ENCODE data around the gene PITPNC1. TPM values are rescaled to one million over a fixed set of nuclear protein-coding genes. Genes with fewer than 3 reads are reported as not detected.
"Not testable (repeated sequence)": the region's sequence is repeated elsewhere in the genome, so short reads cannot be mapped to it uniquely, and the experiment has no call there.

PITPNC1 gene
- polyA plus RNA-seq, 3 donors, result 25.7 to 27.6 (median 27.3) TPM

DNA sequence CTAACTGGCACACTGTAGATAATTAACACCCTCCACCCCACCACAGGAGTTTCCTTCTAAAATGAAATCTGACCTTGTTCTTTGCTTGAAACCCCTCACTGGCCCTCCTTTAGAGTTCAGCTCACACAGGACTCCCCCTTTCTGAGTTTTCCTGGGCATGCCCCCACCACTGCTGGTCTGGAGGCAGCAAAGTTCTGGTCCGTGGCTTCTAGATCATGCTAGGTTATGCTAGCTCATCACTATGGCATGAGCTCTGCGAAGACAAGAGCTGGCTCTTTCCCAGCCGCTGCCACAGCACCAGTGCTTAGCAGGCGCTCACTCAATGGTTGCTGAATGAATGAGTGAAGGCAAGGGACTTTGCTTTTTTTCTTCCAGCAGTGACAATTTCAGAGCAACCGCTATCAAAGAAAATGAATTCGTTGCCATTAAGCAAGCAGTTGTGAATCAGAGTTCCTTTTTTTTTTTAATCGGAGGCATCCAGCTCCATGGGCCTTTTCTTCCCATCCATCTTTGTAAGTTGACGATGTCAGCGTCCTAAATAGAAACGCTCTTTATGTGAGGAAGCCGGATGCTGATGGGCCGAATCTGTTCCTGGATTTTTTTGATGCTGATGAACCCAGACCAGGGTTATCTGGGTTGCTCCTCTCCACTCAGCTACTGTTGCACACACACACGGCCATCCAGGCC is 259.9 kb downstream of the PITPNC1 start:
- no peak for DNase-seq (ENCODE audit: low read depth in 3 of 3, low spot score in 2 of 3)

DNA sequence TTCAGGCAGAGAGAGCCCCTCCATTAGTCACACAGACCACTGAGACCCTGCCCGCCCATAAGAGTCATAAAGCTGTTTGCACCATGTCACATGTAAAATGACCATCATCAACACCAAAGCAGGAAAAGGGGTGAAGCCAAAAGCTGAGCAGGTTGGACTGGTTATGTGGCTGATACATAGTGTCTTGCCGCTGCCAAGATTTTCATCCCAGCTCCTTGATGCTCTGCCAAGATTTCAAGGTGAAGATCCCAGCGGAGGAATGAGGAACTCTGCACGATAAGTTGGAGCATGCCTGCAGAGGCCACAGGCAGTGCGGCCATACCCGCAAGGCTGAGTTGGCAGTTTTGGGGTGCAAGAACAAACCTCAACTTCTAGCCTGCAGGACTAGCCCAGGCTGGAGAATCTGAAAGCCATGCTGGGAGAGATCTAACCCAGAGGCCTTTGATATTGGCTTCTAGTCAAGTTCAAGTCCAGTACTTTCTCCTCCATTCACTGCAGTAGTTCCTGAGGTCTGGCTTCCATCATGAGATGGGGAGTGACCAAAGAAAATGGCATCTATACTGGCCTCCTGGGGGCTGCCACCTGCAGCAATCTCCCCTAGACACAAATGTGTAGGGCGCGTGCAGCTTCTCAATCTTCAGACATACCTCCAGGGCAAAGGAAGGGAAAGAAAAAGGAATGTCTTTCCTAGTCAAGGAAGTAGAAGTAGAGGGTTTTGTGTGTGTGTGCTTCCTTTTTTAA is 261.0 kb downstream of the PITPNC1 start:
- DNase-seq (ENCODE audit: low read depth in 3 of 3, low spot score in 2 of 3), result no peak

DNA sequence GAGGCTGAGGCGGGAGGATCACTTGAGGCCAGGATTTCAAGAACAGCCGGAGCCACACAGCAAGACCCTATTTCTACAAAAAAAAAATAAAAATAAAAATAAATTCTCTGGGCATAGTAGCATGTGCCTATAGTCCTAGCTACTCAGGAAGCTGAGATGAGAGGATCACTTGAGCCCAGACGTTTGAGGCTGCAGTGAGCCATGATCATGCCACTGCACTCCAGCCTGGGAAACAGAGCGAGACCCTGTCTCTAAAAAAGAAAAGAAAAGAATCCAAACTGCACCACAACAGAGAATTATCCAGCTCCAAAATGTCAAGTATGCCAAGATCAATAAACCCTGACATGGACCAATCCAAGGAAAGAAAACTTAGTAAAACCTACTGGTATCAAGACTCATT is 261.8 kb downstream of the PITPNC1 start:
- DNase-seq (ENCODE audit: low read depth in 3 of 3, low spot score in 2 of 3), result no peak

DNA sequence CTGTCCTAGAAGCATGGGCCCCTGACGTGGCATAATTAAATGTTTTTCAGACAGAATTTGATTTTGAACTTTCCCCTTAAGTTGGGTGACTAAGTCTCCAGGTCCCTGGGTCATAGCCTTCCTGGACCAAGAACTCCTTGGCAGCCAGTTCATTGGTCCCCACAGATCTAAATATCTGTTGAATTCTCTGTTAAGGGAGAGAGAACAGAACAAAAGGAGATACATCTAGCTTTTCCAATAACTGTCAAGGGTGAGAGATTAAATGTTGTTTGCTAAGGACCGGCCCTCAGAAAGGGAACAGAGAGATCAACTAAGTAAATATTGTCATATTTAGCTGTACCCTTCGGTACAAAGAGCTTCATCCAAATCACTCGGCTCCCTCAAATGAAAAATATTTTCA is 262.5 kb downstream of the PITPNC1 start:
- DNase-seq (ENCODE audit: low read depth in 3 of 3, low spot score in 2 of 3), result no peak

DNA sequence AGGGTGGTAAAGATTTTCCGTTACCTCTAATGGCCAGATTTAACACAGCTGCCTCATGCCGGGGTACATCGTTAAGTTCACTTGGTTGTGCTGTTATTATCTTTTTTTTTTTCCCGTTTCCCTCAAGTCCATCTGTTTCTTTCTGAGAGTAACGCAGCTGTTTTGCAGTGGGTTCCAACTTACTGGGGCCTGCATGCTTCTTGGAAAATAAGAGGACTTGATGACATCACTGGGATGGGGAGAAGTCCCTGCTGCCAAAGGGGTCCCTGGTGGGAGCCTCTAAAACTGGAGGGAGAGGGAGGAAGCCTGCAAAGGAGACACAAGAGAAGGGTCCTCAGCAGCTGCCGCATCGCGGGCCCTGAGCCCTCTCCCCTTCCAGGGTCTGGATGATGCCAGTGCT is 262.9 kb downstream of the PITPNC1 start:
- no peak for DNase-seq (ENCODE audit: low read depth in 3 of 3, low spot score in 2 of 3)

DNA sequence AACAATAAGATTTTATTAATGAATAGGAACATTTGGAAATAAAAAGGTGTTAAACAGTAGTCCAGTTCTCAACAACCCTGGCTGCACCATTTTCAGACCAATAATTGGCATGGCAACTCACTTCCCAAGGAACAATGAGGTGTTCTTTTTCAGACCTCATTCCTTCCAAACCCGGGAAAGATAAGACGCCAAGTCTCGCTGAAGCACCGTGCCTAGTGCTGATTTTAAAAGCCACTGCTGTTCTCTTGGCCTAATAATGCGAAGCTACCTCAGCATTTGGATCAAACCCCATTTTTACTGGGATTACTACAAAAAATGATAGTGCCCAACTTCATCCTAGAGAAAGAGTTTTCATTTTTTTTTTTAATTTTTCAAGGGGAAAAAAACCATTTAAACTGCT is 265.4 kb downstream of the PITPNC1 start:
- DNase-seq (ENCODE audit: low read depth in 3 of 3, low spot score in 2 of 3), result no peak

DNA sequence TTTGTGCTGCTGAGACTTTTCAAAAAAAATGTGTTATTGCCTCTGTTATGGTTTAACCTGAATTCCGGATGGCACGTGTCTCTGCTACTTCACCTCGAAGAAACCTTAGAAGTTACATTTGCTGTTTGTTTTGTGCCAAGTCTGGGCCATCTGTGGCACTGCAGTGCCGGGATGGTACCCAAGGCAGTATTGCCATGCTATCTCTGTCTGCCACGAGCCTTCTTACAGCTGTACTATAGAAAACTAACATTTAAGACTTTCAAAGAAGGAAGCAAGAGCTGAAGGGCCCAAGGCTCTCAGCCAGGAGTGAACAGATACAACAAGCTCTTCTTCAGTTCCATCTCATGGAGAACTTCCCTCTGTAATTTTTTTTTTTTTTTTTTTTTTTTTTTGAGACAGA is 267.0 kb downstream of the PITPNC1 start:
- no peak for DNase-seq (ENCODE audit: low read depth in 3 of 3, low spot score in 2 of 3)

DNA sequence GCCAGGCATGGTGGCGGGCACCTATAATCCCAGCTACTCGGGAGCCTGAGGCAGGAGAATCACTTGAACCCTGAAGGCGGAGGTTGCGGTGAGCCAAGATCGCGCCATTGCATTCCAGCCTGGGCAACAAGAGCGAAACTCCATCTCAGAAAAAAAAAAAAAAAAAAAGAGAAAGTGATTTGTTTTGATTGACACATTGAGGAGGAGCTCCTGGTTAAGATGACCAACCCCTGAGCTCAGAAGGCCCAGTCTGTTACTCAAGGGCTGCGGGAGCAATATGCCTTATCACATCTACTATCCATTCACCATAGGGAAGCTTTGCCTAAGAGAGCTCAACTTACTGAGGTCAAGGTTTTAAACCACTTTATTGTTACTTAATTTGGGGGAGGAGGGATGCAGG is 268.1 kb downstream of the PITPNC1 start:
- not testable (repeated sequence) for DNase-seq (ENCODE audit: low read depth in 3 of 3, low spot score in 2 of 3)

DNA sequence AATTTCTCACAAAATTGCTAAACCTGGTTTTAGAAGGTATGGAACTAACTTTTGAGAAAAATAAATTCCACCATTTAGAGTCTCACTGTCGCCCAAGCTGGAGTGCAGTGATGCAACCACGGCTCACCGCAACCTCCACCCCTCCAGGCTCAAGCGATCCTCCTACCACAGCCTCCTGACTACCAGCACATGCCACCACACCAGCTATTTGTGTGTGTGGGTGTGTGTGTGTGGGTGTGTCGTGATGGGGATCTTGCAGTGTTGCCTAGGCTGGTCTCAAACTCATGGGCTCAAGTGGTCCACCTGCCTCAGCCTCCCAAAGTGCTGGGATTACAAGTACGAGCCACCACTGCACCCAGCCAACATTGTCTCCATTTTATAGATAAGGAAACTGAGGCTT is 269.4 kb downstream of the PITPNC1 start:
- DNase-seq (ENCODE audit: low read depth in 3 of 3, low spot score in 2 of 3), result no peak

DNA sequence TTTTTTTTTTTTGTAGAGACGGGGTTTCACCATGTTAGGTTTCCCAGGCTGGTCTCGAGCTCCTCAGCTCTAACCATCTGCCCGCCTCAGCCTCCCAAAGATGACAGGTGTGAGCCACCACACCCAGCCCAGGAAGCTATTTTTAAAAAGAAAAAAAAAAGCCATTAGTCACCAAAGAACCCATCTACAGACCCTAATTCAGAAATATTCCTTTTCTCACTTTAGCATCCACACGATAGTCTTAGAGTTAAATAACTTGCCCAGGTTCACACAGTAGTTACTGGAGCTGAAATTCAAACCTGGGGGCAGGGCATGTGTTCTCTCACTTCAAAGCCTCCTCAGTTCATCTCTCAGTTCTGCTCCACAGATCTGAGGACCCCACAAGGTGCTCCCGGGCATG is 270.4 kb downstream of the PITPNC1 start:
- DNase-seq (ENCODE audit: low read depth in 3 of 3, low spot score in 2 of 3), result no peak

DNA sequence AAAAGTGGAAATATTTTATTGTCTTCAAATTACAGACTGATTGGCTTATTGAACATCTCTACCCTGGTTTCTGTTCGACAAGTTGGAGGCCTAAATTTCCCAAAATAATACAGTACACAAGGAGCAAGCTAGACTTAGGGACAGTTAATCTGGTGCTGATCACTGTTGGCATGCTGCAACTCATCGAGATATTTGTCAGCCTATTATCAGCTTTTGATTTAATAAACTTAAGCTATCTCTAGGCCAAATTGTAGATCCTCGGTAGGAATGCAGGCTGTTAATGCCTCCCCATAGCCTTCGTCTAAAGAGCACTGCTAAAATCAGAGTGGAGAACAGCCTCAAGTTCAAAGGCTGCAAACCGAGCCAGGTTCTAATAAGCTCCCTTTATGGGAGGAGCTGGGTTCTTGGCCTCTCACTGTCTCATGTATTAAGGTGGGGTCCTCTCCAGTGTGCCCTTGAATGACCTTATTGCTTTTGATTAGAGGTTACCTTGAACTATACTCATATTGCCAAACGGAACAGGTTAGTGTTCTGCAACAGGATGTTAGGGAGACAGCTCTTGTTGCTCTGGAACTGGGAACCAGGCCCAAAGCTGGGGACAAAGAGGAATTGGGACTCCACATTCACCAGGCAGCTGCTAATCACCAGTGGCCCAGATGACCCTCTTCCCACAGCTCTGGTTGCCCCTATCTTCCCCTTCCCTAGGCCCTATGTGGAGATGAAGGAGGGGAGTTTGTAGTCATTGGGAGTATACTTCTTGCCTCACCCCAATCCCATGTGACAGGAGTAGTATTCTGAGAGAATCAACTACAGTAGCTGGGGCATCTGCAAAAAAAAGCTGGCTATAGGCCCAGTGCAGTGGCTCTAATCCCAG is 271.2 kb downstream of the PITPNC1 start:
- DNase-seq (ENCODE audit: low read depth in 3 of 3, low spot score in 2 of 3), result no peak

DNA sequence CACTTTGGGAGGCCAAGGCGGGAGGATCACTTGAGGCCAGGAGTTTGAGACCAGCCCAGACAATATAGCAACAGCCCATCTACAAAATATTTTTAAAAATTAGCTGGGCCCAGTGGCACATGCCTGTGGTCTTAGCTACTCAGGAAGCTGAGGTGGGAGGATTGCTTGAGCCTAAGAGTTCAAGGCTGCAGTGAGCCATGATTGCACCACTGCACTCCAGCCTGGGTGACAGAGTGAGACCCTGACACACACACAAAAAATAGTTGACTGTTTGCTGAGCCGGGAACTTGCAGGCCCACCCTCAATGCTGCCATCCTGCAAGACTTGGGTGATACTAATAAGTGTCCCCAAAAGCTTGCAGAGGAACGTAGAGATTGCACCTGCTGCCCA is 271.8 kb downstream of the PITPNC1 start:
- not testable (repeated sequence) for DNase-seq (ENCODE audit: low read depth in 3 of 3, low spot score in 2 of 3)

DNA sequence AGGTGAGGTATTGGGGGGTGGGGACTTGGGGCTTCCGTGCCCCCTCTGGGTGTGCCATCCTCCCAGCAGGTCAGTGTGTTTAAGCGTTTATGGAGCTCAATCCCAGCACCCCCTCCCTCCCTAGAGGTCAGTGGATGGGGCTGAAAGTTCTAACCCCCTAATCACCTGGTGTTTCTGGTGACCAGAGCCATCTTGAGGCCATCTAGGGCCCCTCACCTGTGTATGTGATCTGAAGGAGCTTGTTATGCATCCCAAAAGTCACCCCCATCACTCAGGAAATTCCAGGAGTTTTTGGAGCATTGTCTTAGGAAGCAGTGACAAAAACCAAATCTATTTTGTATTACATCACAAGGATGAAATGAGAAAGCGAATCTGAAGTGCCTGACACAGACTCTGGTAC is 272.8 kb downstream of the PITPNC1 start:
- no peak for DNase-seq (ENCODE audit: low read depth in 3 of 3, low spot score in 2 of 3)

DNA sequence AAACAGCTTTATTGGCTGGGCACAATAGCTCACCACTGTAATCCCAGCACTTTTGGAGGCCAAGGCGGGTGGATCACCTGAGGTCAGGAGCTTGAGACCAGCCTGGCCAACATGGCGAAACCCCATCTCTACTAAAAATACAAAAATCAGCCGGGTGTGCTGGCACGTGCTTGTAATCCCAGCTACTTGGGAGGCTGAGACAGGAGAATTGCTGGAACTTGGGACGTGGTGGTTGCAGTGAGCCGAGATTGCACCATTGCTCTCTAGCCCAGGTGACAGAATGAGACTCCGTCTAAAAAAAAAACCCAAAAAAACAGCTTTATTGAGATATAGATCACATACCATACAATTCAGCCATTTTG is 274.1 kb downstream of the PITPNC1 start:
- not testable (repeated sequence) for DNase-seq (ENCODE audit: low read depth in 3 of 3, low spot score in 2 of 3)

DNA sequence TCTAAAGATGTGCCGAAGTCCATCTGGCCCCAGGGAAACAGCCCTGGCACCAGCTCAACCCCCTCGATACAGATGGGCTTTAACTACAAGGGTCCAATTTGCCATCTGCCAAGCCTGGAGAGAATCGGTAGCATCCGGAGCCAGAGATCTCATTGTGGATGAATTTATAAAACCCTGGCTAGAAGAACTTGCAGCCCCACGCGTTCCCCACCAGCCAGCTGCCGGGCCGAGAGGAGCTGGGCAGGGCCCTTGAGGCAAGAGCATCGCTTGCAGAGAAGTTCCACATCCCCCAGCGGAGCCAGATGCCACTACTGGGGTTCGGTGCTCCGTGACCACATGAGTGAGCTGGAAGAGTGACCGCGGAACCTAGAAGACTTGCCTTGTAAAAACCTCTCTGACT is 275.4 kb downstream of the PITPNC1 start:
- DNase-seq (ENCODE audit: low read depth in 3 of 3, low spot score in 2 of 3), result no peak

DNA sequence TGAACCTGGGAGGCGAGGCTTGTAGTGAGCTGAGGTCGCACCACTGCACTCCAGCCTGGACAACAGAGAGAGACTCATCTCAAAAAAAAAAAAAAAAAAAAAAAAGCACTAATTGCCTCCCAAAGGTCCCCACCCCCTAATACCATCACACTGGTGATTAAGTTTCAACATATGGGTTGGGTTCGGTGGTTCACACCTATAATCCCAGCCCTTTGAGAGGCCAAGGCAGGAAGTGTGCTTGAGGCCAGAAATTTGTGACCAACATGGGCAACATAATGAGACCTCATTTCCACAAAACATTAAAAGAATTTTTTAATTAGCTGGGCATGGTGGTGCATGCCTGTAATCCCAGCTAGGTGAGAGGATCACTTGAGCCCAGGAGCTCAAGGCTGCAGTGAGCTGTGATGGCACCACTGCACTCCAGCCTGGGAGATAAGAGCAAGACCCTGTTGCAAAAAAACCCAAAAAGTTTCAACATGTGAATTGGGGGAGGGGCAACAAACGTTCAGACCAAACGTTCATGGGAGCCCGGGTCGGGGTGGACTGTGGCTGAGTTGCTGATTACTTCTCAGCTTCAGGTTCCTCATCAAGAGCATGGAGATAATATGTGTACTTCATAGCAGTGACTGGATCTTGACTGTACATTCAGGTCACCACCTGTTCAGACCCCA is 278.5 kb downstream of the PITPNC1 start:
- DNase-seq (ENCODE audit: low read depth in 3 of 3, low spot score in 2 of 3), result no peak

DNA sequence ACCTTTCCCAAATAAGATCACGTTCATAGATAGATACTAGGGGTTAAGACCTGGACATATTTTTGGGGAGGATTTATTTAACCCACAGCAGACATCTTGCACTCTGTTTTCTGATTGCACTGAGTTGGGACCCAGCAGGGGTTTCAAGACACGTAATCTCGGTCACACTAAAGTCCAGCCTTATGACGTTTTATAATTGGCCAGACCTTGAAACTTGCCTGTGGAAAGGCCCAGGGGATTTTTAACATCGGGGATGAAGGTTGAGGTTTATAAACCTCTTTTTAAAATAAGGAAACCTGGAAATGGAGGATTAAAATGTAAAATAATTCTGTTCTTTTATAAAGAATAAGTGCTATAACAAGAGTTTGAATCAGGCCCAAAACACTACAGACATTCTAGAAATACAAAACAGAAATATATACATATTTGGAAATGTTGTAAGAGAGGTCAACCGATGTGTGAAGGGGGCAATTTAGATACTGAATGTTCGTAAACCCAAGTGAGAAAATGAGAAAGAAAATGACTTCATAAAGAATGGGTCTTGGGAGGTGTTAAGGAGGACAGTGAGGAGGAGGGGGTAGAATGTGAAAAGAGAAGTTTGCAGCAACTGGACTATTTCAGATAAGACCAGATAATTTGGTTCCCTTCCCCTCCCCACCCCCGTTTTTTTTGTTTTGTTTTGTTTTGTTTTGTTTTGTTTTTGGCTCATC is 279.6 kb downstream of the PITPNC1 start:
- no peak for DNase-seq (ENCODE audit: low read depth in 3 of 3, low spot score in 2 of 3)

DNA sequence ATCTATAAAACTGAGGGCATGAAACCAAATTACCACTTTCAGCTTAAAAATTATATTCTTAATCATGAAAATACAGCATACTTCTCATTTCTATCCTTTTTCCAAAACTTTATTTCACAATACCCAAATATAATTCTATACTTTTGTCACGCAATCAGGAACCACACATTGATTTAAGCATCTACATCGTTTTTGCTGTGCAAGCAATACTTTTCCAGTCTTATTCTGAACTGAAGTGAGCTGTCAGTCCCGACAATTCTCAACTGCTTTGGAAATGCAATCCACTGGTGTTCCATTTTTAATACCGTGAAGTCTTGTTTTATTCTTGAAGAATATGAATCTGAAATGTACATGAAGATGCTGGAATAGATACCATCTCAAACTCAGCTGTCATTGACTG is 280.5 kb downstream of the PITPNC1 start:
- DNase-seq (ENCODE audit: low read depth in 3 of 3, low spot score in 2 of 3), result no peak

DNA sequence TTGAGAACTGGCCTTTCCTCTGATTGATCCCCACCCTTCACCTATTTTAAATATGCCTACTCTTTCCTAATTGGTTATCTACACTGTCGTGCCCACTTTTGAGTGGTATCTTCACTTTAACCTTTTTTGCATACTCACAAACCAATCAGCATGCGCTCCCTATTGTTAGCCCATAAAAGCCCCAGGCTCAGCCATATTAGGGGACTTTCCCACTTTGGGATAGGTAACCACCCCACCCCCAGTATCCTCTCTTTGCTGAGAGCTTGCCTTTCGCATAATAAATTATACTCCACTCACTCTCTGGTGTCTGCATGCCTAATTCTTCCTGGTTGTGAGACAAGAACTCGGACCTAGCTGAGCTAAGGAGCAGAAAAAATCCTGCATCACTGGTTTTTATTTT is 281.2 kb downstream of the PITPNC1 start:
- no peak for DNase-seq (ENCODE audit: low read depth in 3 of 3, low spot score in 2 of 3)

DNA sequence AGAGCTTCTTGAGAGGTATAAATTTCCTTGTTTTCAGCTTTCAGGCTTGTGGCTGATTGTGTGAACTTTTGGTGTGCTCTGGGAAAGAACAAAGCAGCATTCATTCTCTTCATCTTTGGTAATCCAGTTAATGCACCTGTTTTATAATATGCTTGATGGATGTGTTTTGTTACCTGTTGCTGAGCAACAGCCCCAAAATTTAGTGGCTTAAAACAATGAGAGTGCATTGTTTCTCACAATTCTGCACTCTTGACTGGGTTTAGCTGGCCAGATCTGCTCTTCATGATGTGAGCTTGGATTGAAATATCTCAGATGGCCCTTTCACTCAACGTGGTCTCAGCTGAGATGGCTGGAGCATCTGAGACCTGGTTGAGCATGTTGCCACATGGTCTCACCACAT is 281.9 kb downstream of the PITPNC1 start:
- DNase-seq (ENCODE audit: low read depth in 3 of 3, low spot score in 2 of 3), result no peak
